ENCODE data around the gene FANCC. TPM values are rescaled to one million over a fixed set of nuclear protein-coding genes. Genes with fewer than 3 reads are reported as not detected.

The FANCC gene
- total RNA-seq, 1 experiment from 2014 or later: 25.3 TPM

- Histone ChIP-seq H3K27ac (ENCODE audit: low read depth, low read length, poor library complexity, severe bottlenecking) (no peak overlapping the region), H3K9me3 (ENCODE audit: low read depth, low read length, poor library complexity, severe bottlenecking) (no peaks in the 10 kb centered on the region), H3K36me3 (ENCODE audit: insufficient read depth, low read length, poor library complexity, severe bottlenecking) (peaks cover 13% of the 10 kb centered on the region), H3K4me3 (ENCODE audit: low read depth, low read length, poor library complexity, severe bottlenecking) (no peak overlapping the region), H3K27me3 (replicated peaks; ENCODE audit: insufficient read depth, low read depth, low read length, poor library complexity) (no peaks in the 10 kb centered on the region), H3K4me1 (ENCODE audit: insufficient read depth, low read length, poor library complexity, severe bottlenecking) (no peaks in the 10 kb centered on the region)
- DNase-seq (ENCODE audit: low spot score): no peak
- POLR2A ChIA-PET (ENCODE audit: low non-redundant PET): no interaction called here
- CTCF ChIA-PET: no interaction called here
- no TSS peak for BruUV-seq (replicated peaks)
- TF ChIP-seq EZH2 (IDR thresholded peaks at IDR 0.05; ENCODE audit: borderline replicate concordance, low read depth, low read length, poor library complexity, severe bottlenecking) (no peak), CTCF (conservative IDR thresholded peaks at IDR 0.05; ENCODE audit: low read depth, low read length) (no peak)
- intact Hi-C loops (cut with micrococcal nuclease; ENCODE audit: unreplicated experiment): no loop called here
These were observed 212.9 kb downstream of the FANCC start for GRCh38 chr9:95104581-95104960.

GRCh38 chr9:95103871-95104580 lies 213.5 kb downstream of the FANCC start:
- peaks cover 13% of the 10 kb centered on the region for H3K36me3 ChIP-seq (ENCODE audit: insufficient read depth, low read length, poor library complexity, severe bottlenecking)
- ChIA-PET POLR2A (ENCODE audit: low non-redundant PET) (no interaction called here), CTCF (no interaction called here)
- H3K4me1 ChIP-seq (ENCODE audit: insufficient read depth, low read length, poor library complexity, severe bottlenecking): no peaks in the 10 kb centered on the region
- no peak overlapping the region for H3K4me3 ChIP-seq (ENCODE audit: low read depth, low read length, poor library complexity, severe bottlenecking)
- no peaks in the 10 kb centered on the region for H3K27me3 ChIP-seq (replicated peaks; ENCODE audit: insufficient read depth, low read depth, low read length, poor library complexity)
- DNase-seq (ENCODE audit: low spot score): no peak
- intact Hi-C loops (cut with micrococcal nuclease; ENCODE audit: unreplicated experiment): no loop called here
- no TSS peak for BruUV-seq (replicated peaks)
- no peak overlapping the region for H3K27ac ChIP-seq (ENCODE audit: low read depth, low read length, poor library complexity, severe bottlenecking)
- no peak for TF ChIP-seq CTCF (conservative IDR thresholded peaks at IDR 0.05; ENCODE audit: low read depth, low read length)
- no peaks in the 10 kb centered on the region for H3K9me3 ChIP-seq (ENCODE audit: low read depth, low read length, poor library complexity, severe bottlenecking)

GRCh38 chr9:95103281-95103771 lies 214.2 kb downstream of the FANCC start:
- Histone ChIP-seq H3K27me3 (replicated peaks; ENCODE audit: insufficient read depth, low read depth, low read length, poor library complexity) (no peaks in the 10 kb centered on the region), H3K36me3 (ENCODE audit: insufficient read depth, low read length, poor library complexity, severe bottlenecking) (peaks cover 13% of the 10 kb centered on the region), H3K4me3 (ENCODE audit: low read depth, low read length, poor library complexity, severe bottlenecking) (no peak overlapping the region), H3K27ac (ENCODE audit: low read depth, low read length, poor library complexity, severe bottlenecking) (no peak overlapping the region), H3K4me1 (ENCODE audit: insufficient read depth, low read length, poor library complexity, severe bottlenecking) (no peaks in the 10 kb centered on the region), H3K9me3 (ENCODE audit: low read depth, low read length, poor library complexity, severe bottlenecking) (no peaks in the 10 kb centered on the region)
- no peak for DNase-seq (ENCODE audit: low spot score)
- BruUV-seq (replicated peaks): no TSS peak
- ChIA-PET CTCF (interaction anchor here (0.6 kb wide), 1 partner anchor 370 kb away, joined by 10 read pairs; no protein-coding TSS in a partner anchor), POLR2A (ENCODE audit: low non-redundant PET) (no interaction called here)
- intact Hi-C loops (cut with micrococcal nuclease; ENCODE audit: unreplicated experiment): no loop called here
- TF ChIP-seq CTCF (conservative IDR thresholded peaks at IDR 0.05; ENCODE audit: low read depth, low read length) (no peak), EZH2 (IDR thresholded peaks at IDR 0.05; ENCODE audit: borderline replicate concordance, low read depth, low read length, poor library complexity, severe bottlenecking) (no peak)
